Uterus (tissue), 2 donors: ENCODE measurements around the gene XYLT1.

ENCODE experiments used
- CTCF ChIP-seq, 4 experiments: fragments of 200-600 bp in 2 of 4; fragments of 450-650 bp in 2 of 4; sonication (generic) in 2 of 4; IDR thresholded peaks; one replicate each; pipeline ENCODE4 v1.5.1; 2016 to 2019; ENCODE audit warnings: antibody characterized with exemption in 4 of 4, mild to moderate bottlenecking in 2 of 4, moderate library complexity in 1 of 4
- POLR2A ChIP-seq, 2 donors: fragments of 450-650 bp; IDR thresholded peaks; one replicate each; pipeline ENCODE4 v1.6.1; 2016; ENCODE audit warnings: antibody characterized with exemption in 2 of 2, mild to moderate bottlenecking in 1 of 2, moderate library complexity in 1 of 2

- no peak for TF ChIP-seq POLR2A (IDR thresholded peaks at IDR 0.05)
- TF ChIP-seq CTCF (IDR thresholded peaks at IDR 0.05): no peak
These were observed 211.7 kb downstream of the XYLT1 start for GRCh38 chr16:17258848-17259713.
